GM21381 (cell line): ENCODE data around the gene HECTD4.

ENCODE experiments used
- ATAC-seq: cut with Tn5 transposase; IDR thresholded peaks from one replicate; pipeline ENCODE4 v1.9.1; 2021; ENCODE audit warnings: mild to moderate bottlenecking, moderate library complexity; ENCODE audit not compliant: unreplicated experiment

Gene HECTD4

DNA sequence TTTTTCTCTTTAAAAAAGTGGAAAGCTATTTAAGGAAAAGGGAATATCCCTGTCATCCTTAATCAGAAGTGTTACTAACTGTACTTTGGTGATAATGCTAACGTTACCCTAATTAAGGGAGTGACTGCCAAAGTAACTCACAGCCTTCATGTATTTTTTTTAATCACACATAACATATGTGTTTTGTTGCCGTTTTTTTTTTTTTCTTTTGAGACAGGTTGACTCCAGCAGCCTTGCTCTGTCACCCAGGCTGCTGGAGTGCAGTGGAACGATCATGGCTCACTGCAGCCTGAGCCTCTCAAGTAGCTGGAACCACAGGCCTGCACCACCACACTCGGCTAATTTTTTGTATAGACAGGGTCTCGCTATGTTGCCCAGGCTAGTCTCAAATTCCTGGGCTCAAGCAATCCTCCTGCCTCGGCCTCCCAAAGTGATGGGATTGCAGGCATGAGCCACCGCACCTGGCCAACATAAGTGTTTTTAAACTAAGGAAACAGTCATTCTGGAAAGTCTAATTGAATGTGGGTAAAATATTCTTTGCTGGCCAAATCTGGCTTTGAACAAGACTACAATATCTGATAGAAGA lies 56.5 kb downstream of the HECTD4 start:
- ATAC-seq = no peak

DNA sequence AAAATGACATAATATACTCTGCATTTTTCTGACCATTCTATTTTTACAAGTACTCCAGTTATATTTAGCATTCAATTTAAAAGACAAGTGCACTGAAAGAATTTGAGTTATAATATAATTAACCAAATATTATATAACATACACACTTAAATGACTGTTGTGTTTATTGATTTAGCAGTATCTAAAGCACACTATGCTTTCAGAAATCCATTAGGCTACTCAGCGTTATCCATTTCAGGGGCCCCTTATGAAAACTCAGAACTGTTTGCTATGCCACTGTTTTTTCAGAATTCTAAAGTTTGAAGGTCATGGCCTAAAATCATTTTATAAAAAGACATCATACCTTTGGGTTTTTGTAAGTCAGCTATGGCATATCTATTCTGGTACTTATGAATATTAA lies 57.1 kb downstream of the HECTD4 start:
- ATAC-seq = no peak

DNA sequence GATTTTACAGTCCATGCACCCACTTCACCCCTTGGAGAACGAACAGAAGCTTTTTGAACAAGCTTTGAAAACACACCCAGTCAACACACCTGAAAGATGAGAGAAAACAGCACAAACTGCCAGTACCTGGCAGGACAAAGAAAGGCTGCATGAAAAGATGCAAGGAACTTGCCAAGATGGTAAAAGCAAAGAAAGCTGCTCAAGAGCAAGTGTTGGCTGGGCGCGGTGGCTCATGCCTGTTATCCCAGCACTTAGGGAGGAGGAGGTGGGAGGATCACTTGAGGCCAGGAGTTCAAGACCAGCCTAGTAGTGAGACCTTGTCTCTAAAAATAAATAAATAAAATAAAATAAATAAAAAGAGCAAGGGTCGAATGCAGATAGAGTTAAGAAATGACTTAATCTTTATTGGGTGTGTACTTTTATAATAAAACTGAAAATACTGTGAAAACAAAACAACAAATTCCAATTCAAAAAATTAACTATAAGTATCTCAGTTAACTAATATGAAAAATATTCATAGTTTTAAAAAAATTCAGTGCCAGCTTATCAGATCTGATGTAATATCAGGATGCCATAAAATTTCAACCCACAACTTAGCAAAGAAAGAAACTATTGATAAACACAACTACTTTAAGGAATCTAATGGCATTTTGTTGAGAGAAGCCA lies 59.2 kb downstream of the HECTD4 start:
- ATAC-seq = no peak

DNA sequence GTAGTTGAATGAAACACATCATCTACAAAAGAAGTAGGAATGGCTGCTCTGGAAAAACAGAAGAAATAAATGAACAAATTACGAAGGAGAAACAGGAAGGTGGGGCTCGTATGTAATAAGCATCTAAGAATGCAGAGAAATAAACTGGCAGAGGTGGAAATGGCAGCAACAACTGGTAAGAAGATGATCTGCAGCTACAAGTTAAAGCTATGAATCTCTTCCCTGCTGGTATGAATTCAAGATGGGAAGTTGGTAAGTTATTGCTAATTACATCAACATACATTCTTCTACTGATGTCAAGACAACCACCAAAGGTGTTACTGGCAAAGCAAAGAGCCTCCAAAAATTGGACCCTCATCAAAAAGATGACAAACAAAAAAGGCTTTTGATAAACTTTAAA lies 59.8 kb downstream of the HECTD4 start:
- ATAC-seq = no peak

DNA sequence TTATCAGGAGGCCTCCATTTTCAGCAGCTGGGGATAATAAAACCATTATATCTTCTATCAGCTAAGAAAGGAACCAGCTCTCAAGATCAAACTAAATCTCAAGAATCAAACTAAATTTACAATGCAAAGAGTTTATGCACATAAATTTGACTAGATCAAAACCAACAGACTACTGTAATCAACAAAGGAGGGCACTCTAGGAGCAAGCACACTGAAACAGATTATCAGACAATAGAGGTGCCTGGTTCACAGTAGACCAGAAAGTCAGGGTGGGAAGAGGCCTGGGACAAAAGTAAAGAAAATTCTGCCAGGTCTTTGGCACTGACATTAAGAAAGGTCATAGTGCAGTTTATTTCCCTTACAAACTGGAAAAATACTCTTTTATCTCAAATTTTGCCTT lies 61.0 kb downstream of the HECTD4 start:
- ATAC-seq = no peak

DNA sequence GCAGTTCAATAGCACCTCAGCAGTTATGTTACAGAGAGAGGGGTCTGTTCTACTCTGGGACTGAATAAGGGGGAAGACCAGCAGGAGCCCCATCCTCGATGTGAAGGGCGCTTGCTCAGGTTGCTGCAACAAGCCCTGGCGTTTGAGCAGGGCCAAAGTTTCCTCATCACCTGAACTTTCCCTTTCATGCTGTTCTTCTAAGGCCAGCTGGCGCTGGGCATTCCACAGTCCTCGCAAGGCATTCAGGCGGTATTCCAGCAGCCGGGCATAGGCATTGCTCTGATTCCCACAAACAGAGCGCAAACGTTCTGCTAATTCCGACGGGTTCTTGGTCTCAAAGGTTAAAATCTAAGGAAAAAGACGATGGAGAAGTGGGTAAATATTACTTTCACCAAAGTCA lies 62.8 kb downstream of the HECTD4 start:
- no peak for ATAC-seq

DNA sequence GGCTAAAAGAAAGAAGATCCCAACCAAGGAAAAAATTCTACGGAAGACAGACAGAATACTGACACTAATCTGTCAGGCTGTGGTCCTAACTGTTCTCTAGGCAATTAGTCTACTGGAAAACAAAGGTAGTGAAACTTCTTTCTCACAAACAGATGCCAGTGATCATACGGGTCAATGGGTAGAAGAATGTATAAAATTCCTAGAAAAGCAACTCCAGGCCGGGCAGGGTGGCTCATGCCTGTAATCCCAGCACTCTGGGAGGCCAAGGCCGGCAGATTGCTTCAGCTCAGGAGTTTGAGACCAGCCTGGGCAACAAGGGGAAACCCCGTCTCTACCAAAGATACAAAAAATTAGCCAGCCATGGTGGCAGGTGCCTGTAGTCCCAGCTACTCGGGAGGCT lies 64.8 kb downstream of the HECTD4 start:
- no peak for ATAC-seq

DNA sequence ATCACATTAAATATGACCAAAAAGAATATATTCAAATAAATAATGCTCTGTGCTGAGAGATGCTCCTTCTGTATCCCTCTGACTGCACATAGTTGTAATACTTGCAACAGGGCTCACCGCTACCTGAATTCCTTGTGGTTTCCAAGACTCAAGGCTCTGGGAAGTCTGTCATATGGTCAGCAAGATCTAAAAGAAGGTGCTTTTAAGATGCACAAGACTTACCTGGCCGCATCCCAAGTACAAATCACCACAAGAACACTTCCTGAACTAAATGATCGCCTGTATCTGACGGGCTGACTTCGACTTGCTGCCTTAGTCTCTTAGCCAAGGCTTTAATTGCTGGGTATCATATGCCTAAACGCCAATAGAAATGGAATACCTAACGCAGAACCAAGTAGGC lies 67.2 kb downstream of the HECTD4 start:
- ATAC-seq = no peak

DNA sequence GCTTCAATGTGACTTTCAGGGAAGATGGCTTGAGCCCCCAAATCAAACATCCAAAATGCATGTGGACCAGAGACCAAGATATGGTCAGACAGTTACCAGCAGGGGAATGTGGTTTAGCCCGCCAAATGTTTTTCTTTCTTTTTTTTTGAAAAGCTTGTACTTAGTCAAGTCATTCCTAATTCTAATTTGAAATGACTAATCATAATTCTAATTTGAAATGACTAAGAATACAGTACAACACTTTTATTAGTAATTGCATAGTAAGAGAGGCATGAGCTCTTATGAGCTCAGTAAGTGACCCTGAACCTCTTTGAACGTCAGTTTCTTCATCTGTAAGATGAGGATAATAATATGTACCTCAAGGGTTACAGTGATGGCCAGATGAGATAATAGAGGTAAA lies 72.4 kb downstream of the HECTD4 start:
- no peak for ATAC-seq

DNA sequence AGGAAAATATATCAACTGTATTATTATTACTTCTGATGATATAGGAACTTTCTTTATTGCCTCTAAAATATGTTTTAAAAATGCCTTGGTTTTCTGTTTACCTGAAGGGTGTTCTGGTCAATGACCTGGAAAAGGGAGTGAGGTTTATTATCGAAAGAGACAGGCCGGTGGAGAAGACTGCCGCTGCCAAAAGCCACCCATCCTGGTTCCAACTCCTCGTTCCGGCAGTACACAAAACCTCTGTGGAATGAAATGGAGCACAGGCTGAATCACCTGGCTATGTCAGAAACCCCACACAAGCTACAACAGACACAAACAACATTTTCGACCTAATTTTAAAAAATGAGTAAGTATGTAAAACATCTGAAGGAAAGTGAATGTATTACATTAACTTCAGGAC lies 73.6 kb downstream of the HECTD4 start:
- no peak for ATAC-seq

DNA sequence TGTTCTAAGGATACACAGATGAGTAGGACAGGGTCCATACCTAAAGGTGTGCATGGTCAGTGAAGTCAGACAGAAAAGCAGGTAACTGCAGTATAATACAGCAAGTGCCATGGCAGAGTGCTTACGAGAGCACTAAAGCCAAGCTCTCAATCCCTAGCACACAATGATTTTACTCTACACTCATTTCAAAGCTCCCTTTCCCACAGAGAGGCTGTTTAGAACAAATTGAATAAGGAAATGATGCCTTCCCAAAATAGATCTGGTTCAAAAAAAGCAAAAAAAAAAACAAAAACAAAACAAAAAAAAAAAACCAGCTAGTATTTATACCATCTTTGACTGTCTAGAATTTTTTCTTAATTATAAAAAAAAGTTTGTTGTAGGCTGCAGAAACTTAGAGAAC lies 74.1 kb downstream of the HECTD4 start:
- no peak for ATAC-seq

DNA sequence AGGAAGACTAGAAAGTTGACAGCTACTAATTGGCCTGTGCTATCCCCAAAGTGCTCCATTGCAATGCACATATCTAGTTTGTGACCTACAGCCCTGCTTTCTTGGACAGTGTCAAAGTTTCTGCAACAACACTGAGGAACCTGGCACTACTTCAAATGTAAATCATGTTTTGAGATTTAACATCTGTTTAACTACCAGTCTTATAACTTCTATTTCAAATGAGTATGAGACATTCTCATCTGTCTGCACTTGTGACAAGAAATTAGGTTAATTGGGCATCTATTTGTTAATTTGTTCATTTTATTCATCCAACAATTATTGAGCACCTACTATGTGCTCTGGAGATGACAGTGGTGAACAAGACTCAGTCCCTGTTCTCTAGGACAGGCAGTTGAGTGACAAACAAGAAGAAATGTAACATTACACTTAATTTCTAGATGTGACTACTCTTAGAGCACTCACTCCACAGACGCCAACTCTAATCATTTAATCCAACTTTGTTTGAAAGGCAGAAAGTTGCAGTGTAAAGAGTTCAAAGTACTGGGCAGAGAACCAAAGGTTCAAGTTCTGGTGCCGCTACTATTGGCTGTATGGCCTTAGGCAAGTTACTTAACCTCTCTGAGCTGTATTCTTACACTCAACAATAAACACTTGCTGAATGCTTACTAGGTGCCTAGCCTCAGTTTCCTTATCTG lies 74.8 kb downstream of the HECTD4 start:
- ATAC-seq = no peak

DNA sequence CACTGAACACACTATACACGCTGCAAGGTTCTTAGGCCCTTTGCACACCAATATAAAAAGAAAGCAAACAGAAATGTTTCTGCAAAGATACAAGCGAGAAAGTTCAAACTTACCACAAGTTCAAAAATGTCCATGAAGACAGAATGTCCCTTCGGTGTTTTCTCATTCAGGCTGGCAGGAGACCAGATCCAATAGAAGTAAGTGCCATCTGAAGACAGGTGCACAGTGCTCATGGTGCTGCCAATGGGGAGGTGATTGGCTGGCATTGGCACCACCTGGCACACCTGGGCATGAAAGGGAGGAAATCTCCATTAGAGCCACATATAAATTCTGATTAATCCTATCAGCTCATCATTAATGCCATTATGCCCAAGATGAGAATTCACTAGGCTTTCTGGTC lies 76.3 kb downstream of the HECTD4 start:
- ATAC-seq = no peak

DNA sequence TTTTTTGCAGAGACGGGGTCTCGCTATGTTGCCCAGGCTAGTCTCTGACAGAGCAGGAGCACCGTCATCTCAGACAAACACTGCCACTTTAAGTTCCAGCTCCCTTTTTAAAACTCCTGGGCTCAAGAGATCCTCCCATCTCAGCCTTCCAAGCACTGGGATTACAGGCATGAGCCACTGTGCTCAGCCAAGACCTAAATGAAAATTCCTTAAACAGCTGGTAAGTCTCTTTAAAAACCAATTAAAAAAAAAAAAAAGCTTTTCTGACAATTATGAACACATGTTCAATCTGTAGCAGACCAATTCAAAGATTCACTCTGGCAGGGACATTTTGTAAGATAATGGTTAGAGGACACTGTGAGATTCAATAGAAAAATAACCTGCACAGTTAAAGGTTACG lies 77.8 kb downstream of the HECTD4 start:
- no peak for ATAC-seq

DNA sequence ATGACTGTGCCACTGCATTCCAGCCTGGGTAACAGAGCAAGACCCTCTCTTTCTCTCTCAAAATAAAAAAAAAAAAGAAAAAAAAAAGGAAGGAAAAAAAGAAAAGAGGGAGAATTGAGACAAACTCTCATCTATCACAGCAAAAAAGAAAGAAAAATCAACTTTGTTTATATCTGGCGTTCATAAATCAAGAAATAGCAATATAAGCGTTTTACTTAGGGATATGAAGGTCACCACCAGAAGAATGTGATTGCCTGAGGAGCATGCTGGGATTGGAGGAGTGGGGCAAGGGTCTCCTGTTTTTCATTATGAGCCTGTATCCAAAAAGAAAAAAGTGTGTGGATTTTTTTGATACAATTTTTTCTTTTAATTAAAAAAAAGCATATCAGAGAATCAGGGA lies 78.4 kb downstream of the HECTD4 start:
- no peak for ATAC-seq

DNA sequence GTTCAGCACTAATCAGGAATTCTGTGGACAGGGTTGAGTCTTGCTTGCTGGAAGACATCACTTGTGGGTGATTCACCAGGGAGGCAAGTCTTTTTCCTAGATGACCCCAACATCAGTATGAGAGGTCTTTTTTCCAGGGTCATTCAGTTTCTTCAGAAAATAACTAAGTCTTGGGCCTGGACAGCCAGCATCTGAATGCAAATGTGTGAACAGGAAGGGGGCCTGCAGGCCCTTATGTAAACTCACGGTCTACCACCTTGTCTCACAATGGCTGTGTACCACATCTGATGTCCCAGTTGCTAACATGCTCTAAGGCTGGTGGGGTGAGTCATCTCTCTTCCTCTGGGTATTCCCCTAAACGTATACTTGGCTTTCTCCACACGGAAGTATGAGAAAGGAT lies 79.2 kb downstream of the HECTD4 start:
- ATAC-seq = peak; percentile 99

DNA sequence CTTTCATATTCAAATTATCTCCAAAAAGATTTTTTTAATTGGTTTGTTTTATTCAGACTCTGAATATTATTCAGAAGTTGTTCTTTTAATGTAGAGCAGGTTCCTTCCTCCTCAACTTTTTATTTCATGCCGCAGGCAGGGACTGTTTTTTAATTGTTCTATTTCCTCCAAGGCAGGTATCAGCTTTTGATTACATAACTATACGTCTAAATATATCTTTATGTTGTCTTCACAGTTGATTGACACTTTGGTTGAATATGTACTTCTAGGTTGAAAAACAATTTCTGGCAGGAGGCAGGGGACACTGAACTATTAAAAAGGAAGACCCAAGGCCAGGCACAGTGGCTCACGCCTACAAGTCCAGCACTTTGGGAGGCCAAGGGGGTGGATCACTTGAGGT lies 82.5 kb downstream of the HECTD4 start:
- ATAC-seq = no peak

DNA sequence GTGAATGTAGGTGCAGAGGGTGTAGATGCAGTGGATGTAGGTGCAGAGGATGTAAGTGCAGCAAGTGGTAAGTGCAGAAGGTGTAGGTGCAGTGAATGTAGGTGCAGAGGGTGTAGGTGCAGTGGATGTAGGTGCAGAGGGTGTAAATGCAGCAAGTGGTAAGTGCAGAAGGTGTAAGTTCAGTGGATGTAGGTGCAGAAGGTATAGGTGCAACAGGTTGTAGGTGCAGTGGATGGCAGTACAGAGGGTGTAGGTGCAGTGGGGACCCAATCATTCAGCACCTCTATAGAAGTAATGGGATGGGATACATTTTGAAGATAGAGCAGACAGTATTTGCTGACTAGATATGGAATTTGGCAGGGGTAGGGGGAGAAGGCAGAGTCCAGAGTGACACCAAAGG lies 85.0 kb downstream of the HECTD4 start:
- ATAC-seq = no peak

DNA sequence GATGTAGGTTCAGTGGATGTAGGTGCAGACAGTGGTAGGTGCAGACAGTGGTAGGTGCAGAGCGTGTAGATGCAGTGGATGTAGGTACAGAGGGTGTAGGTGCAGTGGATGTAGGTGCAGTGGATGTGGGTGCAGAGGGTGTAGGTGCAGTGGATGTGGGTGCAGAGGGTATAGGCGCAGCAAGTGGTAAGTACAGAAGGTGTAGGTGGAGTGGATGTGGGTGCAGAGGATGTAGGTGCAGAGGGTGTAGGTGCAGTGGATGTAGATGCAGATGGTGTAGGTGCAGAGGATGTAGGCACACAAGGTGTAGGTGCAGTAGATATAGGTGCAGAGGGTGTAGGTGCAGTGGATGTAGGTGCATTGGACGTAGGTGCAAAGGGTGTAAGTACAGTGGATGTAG lies 86.0 kb downstream of the HECTD4 start:
- ATAC-seq = no peak

DNA sequence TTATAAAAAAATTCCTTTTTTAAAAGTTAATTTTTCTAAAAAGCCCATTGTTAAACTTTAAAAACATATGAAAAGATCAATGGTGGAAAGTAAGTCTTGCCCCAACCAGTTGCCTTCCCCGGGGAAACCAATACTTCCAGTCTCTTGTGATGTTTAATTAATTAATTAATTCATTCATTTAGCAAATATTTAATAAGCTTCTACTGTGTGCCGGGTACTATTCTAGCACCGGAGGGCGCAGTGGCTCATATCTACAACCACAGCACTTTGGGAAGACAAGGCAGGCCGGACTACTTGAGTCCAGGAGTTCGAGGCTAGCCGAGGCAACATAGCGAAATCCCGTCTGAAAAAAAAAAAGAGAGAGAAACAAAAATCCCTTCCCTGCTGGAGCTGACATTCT lies 87.4 kb downstream of the HECTD4 start:
- no peak for ATAC-seq

DNA sequence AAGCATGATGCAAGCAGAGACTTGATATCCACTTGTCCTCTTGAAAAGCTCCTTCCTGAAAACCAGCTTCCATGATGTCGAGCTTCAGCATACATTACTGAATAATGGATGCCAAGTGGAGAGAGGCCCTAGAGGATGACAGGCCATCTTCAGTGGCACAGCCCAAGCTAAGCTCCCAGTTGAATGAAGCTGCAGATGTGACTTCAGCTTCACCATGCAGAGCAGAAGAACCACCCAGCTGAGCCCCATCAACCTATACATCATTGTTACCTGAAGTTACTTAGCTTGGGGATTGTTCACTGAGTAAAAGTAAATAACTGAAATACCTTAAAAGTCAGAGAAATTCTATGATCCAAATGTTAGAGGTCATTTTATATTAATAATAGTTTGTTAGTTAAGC lies 93.6 kb downstream of the HECTD4 start:
- ATAC-seq = no peak

DNA sequence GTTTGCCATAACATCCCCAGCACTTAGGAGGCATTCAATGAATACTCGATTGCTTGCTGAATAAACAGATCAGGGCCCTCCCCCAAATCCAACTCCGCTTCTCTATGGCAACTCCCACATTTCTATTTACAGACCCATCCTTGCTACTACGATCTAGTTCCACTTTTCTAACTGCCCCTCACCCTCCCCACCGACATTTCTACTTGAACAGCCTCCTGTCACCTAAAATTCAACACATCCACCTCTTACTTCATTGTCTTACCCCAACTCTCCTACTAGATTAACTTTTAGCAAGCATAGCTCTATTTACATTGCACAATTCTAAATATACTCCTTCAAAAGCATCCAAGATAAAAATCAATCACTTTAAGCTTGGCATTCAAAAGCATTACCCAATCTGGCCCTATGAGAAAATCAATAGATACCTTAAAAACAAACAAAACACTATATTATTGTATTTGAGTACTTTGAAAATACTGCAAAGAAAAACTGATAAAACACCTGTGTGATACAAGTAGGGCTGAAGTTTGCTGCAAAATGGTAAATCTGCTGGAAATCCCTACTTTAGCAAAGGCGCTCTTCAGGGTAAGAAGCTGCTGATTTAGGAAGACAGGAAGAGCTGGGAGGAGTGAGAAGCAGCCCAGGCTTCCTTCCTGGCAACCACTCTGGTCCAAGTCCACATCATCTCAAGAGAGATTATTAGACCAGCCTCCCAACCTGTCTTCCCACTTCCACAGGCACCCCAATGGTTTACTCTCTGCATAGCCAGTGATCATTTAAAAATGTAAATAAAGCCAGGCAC lies 96.4 kb downstream of the HECTD4 start:
- ATAC-seq = no peak
